GM12878 (cell line): ENCODE data around the gene PRKRIP1.

ENCODE experiments used
- MTA2 ChIP-seq: fragments of 450-650 bp; IDR thresholded peaks from 2 replicates; pipeline ENCODE4 v1.6.1; 2016; ENCODE audit warnings: low read depth, mild to moderate bottlenecking, moderate library complexity
- NFYB ChIP-seq: IDR thresholded peaks from 2 replicates; pipeline ENCODE4 v1.6.1; 2011; ENCODE audit warnings: low read depth, mild to moderate bottlenecking, low read length, improper control_type of control experiment, moderate library complexity; ENCODE audit not compliant: insufficient read depth
- POLR2A ChIP-seq: IDR thresholded peaks from 2 replicates; pipeline ENCODE4 v1.6.1; 2011; ENCODE audit warnings: low read depth, mild to moderate bottlenecking, low read length
- SIN3A ChIP-seq: IDR thresholded peaks from 2 replicates; pipeline ENCODE4 v1.6.1; 2012; ENCODE audit warnings: low read depth, low read length, improper control_type of control experiment
- TCF7 ChIP-seq: IDR thresholded peaks from 2 replicates; pipeline ENCODE4 v1.6.1; 2014; ENCODE audit warnings: antibody characterized with exemption, borderline replicate concordance
- TF ChIP-seq, protein P1 (sequence below), 3 experiments: IDR thresholded peaks in 2 of 3; conservative IDR thresholded peaks in 1 of 3; 2 replicates each; pipeline ENCODE4 v1.5.1; 2011; ENCODE audit warnings: low read depth in 3 of 3, low read length in 3 of 3, mild to moderate bottlenecking in 3 of 3, control low read depth in 2 of 3, moderate library complexity in 2 of 3, inconsistent platforms in 1 of 3, mixed read lengths in 1 of 3; ENCODE audit not compliant: control insufficient read depth in 2 of 3, insufficient read depth in 1 of 3; ENCODE audit errors: extremely low read depth in 1 of 3
- TF ChIP-seq, protein P2 (sequence below): IDR thresholded peaks from 2 replicates; pipeline ENCODE4 v1.6.1; 2012; ENCODE audit warnings: low read depth, low read length, improper control_type of control experiment

- TF ChIP-seq POLR2A (no peak), SIN3A (no peak), NFYB (no peak), TCF7 (no peak), MTA2 (no peak)
- TF ChIP-seq, protein P1, sequence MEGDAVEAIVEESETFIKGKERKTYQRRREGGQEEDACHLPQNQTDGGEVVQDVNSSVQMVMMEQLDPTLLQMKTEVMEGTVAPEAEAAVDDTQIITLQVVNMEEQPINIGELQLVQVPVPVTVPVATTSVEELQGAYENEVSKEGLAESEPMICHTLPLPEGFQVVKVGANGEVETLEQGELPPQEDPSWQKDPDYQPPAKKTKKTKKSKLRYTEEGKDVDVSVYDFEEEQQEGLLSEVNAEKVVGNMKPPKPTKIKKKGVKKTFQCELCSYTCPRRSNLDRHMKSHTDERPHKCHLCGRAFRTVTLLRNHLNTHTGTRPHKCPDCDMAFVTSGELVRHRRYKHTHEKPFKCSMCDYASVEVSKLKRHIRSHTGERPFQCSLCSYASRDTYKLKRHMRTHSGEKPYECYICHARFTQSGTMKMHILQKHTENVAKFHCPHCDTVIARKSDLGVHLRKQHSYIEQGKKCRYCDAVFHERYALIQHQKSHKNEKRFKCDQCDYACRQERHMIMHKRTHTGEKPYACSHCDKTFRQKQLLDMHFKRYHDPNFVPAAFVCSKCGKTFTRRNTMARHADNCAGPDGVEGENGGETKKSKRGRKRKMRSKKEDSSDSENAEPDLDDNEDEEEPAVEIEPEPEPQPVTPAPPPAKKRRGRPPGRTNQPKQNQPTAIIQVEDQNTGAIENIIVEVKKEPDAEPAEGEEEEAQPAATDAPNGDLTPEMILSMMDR (IDR thresholded peaks at IDR 0.05 in 2 of 3, conservative IDR thresholded peaks at IDR 0.05 in 1 of 3; ENCODE audit: control insufficient read depth in 2 of 3, extremely low read depth in 1 of 3, insufficient read depth in 1 of 3, low read depth in 3 of 3, low read length in 3 of 3): no peak
- TF ChIP-seq, protein P2, sequence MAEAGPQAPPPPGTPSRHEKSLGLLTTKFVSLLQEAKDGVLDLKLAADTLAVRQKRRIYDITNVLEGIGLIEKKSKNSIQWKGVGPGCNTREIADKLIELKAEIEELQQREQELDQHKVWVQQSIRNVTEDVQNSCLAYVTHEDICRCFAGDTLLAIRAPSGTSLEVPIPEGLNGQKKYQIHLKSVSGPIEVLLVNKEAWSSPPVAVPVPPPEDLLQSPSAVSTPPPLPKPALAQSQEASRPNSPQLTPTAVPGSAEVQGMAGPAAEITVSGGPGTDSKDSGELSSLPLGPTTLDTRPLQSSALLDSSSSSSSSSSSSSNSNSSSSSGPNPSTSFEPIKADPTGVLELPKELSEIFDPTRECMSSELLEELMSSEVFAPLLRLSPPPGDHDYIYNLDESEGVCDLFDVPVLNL: no peak
These were observed 7.4 kb downstream of the PRKRIP1 start for GRCh38 chr7:102403563-102403962.
